HG03439 (cell line): ENCODE measurements around the gene ARHGEF9.
A peak's percentile ranks its signal among the peaks of the same experiment; 100 is the strongest.

Experiments
- ATAC-seq: cut with Tn5 transposase; IDR thresholded peaks from one replicate; pipeline ENCODE4 v1.9.1; 2021; ENCODE audit warnings: mild to moderate bottlenecking, moderate library complexity; ENCODE audit not compliant: unreplicated experiment

ARHGEF9 gene

DNA sequence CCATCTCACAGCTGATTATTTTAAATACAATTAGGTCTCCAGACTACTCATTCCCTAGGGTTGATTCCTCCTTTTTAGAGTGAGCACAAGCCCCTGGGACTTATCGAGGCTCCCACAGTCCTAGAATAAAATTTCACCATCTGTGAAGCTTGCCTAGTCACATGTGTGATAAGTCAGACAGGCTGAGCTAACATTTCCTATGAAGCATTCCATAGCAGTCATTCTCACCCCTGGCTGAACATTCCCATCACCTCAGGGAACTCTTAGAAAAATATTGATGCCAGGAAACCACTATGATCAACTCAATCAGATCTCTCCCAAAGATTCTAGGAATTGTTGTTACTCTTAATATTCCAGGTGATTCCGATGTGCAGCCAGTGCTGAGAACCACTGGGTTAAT lies 37.7 kb downstream of the ARHGEF9 start:
- ATAC-seq = no peak

DNA sequence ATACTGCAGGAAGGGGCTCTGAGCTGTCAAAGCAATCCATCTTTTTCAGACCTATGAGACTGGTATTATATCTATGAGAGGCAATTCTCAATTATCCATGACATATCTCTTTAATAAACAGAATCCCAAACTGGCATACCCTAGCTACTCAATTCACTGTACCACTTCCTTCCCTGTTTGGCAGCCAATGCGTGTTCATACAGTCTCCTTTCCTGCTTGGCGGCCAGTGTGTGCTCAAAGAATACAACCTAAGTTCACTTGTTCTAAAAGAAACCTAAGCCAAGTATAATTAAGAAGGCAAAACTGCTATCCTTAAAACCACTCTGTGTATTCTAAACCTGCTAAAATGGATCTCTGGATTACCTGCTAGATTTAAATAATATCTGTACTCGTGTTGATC lies 38.3 kb downstream of the ARHGEF9 start:
- no peak for ATAC-seq

DNA sequence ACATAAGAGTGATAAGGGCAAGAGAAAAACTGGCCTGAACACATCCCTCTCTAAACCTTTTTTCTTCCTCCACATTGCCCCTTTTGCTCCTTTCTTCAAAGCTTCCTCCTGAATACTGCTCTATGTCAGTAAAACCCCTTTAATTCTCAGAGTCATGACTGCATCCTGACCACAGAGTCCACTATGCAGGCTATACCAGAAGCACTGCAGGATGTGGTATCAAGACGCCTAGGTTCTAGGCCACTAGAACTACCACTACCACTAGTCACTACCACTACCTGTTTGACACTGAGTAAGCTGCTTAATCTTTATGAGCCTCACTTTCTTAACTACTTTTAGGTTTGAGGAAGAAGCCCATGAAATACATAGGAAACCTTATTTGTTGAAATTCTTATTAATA lies 38.7 kb downstream of the ARHGEF9 start:
- no peak for ATAC-seq

DNA sequence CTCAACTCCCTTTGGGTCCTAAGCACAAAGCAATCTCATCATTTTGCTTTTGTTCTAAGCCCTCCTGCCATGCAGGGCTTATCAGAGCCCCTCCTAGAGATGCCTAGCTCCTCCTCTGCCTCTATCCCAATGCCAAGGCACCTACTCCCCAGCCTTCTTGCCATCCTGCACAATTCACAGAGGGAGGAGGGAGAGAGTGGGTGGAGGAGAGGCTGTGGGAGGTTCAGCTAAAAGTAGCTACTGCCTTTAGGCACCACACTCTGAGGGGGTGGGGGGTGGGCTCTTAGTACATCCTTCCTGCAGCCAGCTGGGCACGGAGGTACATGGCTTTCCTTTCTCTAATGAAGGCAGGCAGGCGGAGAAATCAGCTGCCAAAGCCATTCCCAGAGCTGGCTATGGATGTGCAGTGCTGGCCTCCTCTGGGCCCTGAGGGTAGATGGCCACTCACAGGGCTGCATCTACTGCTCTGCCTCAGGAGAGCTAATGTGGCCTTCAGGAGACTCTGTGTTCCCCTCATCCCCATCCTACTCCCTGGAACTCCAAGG lies 40.1 kb downstream of the ARHGEF9 start:
- ATAC-seq = no peak

DNA sequence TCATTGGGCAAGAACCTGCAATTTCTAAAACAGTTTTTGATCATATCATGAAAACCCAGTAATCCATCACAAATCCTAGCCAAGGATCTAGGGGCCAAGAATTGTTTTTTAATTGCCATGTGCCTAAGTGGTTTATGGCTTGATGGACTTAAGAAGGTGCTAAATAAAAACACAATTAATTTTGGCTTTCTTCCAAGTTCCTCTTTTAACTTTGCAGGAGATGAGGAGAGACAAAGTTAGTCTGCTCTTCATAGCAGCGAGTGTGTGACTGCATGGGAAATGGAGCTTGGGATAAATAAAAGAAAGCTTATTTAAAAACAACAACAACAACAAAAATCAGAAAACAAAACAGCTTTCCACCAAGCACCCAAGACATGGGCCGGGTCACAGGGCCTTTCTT lies 41.4 kb downstream of the ARHGEF9 start:
- no peak for ATAC-seq

DNA sequence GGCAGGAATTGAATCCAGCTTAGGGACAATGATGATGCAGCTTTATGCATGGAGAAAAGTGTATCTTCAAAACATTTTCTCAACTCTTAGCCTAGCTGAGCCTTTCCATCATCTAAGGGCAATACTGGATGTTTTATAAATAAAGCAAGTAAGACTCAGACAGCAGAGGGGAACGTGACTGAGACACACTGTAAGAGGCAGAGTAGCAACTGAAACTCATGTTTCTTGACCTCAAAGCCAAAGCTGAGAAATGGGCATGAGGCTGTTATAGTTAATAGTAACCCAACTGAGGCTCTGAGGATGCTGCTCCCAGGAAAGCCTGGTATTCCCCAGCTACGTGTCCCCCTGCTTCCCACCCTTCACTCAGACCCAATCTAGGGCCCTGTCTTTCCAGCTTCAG lies 44.6 kb downstream of the ARHGEF9 start:
- ATAC-seq = no peak

DNA sequence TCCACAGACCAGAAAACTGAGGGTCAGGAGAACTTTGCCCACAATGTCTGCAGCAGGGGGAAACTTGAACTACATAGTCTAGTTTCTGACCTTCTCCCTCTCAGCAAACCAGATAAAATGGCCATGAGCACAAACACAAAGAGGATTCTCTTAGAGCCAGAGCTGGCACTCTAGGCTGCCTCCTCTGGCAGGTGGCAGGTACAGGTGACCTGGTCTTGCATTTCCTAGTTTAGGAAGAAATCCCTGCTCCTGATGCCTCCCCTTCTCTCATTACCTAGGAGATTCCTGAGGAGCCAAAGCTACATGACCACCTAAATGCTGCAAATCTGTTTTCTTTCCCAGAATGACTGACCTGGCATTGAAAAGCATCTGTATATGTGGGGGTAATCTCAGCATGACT lies 45.1 kb downstream of the ARHGEF9 start:
- ATAC-seq = no peak

DNA sequence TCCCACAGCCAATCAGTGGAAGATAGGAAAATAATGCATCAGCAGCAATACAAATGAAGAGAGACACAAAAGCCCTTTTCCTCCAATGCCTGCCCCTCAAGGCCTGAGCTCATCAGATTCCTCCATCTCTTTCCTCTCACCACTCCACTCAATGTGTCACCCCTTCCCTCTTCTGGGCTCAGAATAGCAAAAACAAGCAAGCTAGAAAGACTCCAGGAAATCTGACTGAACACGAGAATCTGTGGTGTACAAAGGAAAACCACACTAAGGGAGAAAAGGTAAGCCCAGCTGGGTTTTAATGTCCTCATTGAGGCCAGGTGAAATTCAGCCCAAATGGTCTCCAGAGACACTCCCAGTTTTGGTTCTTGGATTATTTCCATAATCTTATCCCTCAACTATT lies 46.3 kb downstream of the ARHGEF9 start:
- no peak for ATAC-seq

DNA sequence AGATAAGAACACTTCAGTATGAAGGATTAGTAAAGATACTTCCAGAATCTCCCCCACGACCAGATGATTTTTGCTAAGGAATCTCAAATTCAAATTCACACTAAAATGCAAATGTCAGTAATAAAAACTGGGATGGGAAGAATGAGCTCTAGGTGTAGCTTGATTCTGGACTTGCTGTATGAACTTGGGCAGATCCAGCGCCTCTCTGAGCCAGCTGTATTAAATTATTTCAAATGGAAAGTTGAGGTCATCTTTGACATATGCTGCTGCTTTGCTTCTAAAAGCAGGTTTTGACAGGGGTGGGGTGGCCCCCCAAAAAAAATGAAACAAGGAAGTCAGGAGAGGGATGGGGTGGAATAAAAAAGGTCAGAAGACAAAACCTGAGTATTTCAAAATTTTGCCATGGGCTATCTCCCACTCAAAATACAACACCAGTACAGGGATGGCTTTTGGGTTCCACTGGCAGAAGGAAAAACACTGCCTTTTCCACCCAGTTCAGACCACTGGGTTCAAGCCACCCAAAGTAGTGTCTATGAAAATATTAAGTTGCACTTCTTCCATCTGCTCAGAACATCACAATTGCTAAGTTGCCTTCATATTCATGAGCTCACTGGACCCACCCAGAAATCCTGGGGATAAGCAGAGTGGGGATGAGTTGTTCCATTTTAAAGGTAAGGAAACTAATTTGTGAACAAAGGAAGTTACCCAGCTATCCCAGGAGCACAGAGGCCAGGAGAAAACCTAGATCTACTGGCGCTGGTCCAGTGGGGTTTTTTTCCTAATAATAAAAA lies 47.7 kb downstream of the ARHGEF9 start:
- no peak for ATAC-seq

DNA sequence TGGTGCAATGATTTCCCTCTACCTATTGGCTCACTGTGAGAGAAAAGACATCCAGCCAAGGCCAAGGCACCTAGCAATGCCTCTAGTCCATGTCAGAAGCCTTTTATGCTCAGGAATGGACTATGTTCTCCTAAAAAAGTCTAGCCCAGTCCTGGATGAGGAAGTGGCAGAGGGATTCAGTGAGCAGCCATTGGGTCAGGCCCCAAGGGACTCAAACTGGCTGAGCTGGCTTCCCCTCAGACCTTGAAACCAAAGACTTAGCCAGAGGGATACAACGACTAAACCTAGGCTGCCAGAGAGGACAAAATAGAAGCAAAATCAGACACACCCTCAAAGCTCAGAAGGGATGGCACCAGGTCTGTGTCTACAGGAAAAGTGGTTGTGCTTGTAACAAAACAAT lies 49.1 kb downstream of the ARHGEF9 start:
- no peak for ATAC-seq

DNA sequence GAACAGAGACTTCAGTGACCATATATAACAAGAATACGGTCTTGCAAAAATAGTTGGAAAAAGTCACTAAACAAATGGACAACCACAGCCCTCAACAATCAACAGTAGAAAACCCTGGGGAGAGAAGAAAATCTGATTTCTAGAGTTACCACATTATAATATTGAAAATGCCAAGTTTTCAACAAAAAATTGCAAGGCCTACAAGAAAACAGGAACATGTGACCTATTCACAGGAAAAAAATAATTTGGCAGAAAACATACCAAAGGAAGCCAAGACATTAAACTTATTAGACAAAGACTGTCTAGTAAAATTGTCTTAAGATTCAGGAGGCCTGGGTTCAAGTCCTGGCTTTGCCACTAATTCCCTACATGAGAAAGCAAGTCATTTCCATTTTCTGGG lies 64.7 kb downstream of the ARHGEF9 start:
- no peak for ATAC-seq

DNA sequence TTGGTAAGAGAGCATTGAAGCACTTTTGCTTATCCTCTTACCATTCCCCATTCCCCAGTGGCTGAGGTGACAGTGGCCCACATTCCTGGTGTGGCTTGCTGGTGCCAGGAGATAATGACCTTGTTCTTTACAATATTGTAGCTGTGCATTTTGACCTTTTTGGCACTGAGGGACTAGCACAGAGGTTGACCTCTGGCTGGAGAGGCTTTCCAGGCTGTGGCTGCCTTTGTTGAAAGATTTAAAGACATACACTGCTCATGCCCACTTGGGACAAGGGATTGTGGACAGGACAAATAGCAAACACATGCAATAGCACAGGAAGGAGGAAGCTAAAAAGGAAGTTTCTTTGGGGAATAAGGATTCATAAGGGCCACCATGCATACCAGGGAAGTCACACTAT lies 65.4 kb downstream of the ARHGEF9 start:
- ATAC-seq = no peak

DNA sequence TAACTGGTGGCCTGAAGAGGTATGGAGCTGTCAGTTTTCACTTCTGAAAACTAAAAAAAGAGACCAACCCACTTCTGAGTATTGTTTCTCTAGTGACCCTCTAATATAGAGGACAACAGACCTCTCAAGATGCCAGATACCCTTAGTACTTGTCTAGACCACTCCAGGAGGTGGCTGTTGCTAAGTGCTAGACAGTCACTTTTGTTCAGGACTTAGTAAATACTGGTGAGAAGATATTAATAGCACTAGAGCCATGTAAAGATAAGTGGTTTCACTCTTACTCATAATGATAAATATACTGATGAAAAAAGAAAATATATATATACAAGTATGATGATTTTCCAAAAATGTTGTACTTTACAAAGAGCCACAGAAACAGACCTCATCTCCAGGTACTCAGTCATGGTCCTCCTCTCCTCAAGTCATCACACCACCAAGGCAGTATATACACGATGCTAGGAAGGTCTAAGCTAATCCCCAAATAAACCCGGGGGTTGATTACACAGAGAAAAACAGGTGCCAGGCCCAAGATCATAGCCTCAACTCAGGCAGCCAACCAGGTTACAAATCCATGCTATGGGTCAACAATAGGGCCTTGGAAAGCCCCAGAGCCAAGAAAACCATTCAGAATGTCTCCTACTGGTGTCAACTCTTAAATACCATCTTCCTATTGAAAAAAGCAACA lies 66.9 kb downstream of the ARHGEF9 start:
- peak; percentile 93 for ATAC-seq

DNA sequence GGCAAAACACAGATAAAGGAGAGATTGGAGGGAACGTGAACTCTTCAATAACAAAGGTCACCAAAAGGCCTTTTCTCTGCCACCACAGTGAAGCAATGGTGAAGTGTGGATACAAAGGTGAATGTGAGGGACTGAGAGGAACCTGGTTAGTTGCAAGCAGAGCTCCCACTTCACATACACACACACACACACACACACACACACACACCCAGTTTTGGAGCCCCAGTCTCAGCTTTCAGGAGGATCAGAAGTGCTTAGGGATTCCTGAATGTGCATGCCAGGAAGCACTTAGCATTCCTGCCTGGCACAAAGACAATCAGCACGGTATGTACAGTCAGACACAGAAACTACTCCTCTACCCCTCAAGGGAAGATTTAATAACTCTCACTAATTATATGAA lies 71.5 kb downstream of the ARHGEF9 start:
- ATAC-seq = no peak

DNA sequence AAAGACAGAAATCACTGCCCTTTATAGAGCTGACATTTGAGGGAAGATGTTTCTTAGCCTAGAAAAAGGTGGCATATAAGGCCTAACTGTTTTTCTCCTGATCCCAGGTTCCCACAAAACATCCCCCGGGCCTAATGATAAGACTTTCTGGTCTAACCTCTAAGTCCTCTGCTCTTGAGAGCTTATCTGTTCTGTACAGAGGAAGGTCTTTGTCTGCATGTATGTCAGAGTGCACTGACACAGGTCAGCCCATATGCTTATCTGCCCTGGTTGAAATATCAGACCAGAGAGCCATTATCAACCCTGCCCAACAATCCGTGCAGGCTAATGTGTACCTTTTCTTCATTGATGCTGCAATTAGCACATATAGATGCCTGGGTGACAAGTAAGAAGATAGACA lies 76.2 kb downstream of the ARHGEF9 start:
- no peak for ATAC-seq

DNA sequence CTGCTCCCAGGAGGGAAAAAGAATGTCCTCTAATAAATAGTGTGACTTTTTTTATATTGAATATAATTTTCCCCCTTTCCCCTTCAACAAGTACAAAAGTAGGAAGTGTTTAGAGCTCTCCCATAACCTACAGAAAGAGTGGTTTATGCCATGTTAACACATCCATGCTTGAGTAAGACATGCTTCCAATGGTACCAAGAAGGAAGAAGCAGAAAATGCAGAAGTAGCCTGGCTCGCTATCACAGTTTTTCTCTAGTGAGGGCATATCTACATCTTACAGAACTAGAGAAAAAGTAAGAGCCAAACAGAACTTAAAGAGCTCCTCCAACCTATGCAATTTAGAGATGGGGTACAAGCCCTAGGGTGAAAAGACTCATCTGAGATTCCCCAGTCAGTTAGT lies 82.5 kb downstream of the ARHGEF9 start:
- no peak for ATAC-seq

DNA sequence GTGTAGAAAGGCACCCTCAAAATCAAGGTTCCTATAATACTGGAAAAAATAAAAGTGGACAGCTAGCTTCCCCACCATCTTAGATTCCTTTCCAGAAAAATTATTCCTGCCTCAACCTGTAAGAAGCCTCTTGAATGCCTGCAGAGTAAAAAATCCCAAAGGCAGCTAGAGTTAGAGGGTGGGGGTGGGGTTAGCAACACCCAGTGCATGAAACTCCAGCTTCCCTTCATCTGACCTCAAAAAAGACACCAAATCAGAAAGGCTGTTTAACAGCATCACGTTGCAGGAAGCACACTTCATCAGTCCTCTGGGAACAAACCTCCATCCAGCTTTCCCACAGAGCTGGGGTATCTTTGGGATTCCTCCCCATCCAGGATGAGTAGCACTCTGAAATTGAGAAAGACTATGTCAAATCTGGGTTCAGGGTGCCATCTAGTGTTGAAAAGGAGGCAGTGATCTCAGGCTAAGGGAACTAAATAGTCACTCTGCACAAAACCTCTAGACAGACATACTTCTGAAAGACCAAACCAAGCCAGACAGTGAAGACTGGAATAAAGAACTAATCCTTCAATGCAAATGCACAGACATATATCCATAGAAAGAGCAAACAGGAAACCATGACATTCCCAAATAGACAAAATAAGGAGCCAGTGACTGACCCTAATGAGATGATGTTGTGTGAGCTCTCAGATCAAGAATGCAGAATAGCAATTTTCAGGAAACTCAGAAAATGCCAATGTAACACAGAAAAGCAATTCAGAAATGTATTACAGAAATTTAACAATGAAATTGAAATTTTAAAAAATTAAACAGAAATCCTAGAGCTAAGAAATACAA lies 97.9 kb downstream of the ARHGEF9 start:
- ATAC-seq = no peak

DNA sequence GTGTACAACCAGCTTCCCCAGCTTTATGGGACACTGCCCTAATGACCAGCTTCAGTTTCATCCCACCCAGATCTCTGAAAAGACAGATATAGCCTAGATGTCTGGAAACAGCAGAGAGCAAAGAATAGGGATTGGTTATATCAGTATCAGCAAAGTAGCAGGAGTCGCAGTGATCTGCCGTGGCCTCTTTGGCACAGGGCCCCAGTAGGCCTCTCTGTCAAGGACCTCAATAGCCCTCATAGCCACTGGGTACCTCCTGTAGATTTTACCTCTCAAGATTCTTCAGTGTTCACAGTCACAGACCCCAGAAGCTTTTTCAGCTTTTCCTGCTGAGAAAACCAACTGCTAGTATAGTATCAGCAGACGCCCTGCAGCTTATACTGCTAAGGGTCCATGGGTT lies 104.6 kb downstream of the ARHGEF9 start:
- ATAC-seq = no peak

DNA sequence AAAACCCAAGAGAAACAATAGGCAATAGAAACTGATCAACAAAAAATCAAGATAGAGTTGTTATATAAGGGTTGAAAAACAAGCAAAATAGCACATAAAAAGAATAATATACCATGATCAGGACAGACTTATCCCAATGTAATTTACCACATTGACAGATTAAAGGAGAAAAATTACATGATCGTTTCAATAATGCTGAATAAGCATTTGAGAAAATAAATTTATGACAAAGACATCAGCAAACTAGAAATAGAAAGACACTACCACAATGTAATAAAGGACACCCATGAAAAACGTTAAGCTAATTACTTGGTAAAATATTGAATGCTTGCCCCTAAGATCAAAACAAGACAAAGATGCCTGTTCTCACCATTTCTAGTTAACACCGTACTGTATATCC lies 105.6 kb downstream of the ARHGEF9 start:
- ATAC-seq = no peak

DNA sequence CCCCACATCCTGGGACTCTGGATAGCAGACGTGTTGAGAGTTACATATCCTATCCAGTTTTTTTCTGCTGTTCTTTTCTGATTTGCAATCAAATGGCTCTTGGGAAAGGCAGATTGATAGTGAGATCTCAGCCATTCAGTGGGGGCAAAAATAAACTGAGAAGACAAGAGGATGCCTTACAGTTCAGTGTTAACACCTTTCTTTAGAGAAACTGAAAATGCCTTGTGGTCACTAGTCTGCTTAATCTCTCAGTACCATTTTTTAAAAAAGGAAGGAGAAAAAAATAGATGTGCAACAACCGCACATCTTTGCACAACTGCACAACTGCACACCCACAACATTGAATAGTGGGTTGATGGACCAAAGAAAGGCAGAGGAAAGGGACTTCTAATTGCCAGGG lies 109.3 kb downstream of the ARHGEF9 start:
- ATAC-seq = no peak

DNA sequence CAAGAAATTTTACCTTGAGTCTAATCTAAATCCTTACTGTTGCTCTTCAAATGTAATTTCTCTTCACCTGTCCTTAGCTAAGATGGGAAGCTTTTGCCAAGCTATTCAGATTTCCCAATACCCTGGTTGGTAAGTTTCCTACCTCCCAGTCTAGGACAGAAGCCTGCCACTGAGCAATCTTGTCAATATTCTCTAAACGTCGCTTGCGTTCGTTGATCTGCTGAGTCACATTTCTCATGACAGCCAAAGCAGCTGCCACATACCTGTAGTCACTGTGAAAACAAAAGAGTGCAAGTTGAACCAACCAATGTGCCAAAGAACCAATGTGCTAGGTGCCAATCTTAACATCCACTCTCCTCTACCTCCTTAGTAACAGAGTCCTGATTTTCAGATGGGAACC lies 111.1 kb downstream of the ARHGEF9 start:
- no peak for ATAC-seq

DNA sequence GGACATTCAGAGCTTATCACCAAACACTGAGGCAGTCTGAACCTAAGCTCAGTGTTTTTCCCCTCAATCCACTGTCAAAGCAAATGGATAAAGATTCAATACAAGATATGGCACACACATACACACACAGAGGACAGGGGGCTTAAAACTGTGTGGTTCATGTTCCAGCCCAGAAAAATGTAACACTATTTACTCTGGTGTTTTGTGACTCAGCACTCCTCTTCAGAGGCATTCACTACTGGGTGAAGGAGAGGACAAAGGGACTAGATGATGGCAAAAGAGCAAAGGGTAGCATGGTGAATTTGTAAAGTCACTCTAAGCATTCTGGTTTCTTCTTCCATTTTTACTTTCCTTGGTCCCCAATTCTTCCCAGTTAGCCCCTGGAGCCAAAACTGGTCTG lies 120.3 kb downstream of the ARHGEF9 start:
- ATAC-seq = no peak
